Stomach (tissue), 4 donors: ENCODE measurements around the gene CCSER1.

Experiments used
- CTCF ChIP-seq, 7 experiments: fragments of 450-650 bp in 4 of 7; fragments of 200-600 bp in 3 of 7; sonication (generic) in 3 of 7; IDR thresholded peaks; one replicate each; pipeline ENCODE4 v1.5.1; 2016 to 2019; ENCODE audit warnings: antibody characterized with exemption in 7 of 7, control low read depth in 2 of 7, mild to moderate bottlenecking in 1 of 7
- EP300 ChIP-seq: sonication (generic); formaldehyde crosslinking; IDR thresholded peaks from one replicate; pipeline ENCODE4 v1.6.1; 2017; ENCODE audit warnings: antibody characterized with exemption
- POLR2A ChIP-seq, 4 donors: fragments of 450-650 bp; IDR thresholded peaks; one replicate each; pipeline ENCODE4 v1.6.1; 2016; ENCODE audit warnings: antibody characterized with exemption in 4 of 4, control low read depth in 2 of 4, mild to moderate bottlenecking in 1 of 4, moderate library complexity in 1 of 4

GRCh38 chr4:90280954-90281353 lies 153.8 kb downstream of the CCSER1 start:
- TF ChIP-seq CTCF (IDR thresholded peaks at IDR 0.05): no peak
- no peak for TF ChIP-seq EP300
- TF ChIP-seq POLR2A (IDR thresholded peaks at IDR 0.05): no peak
